HepG2 (cell line): Measurements from ENCODE around the gene STIMATE. TPM values are rescaled to one million over a fixed set of nuclear protein-coding genes. Genes with fewer than 3 reads are reported as not detected.

Experiments used
- ATAC-seq: fragments of 200-7000 bp; cut with Tn5 transposase; 3 replicates; pipeline ENCODE4 v1.9.1; 2020; ENCODE audit warnings: mild to moderate bottlenecking, moderate library complexity
- BruUV-seq: library from RNA; stranded (reverse); fragments of 400-500 nt; replicated peaks from 2 replicates; lab custom pipeline; 2021; lab: Mats Ljungman, UMichigan
- CTCF ChIA-PET: fragments of 300-600 bp; formaldehyde crosslinking; extraction: SDS; loops from one replicate; lab custom pipeline; 2021; ENCODE audit warnings: low total read pairs, inconsistent platforms, low intra/inter-chr PET ratio; lab: Yijun Ruan, JAX
- POLR2A ChIA-PET: fragments of 350-600 bp; sonication (Branson Sonifier 250); formaldehyde crosslinking; loops from one replicate; lab custom pipeline; 2020; ENCODE audit warnings: antibody characterized with exemption, inconsistent platforms; lab: Yijun Ruan, JAX
- DNase-seq: peaks from one replicate; pipeline ENCODE4 v3.0.0-alpha.2; 2015; ENCODE audit warnings: low spot score
- FAIRE-seq: peaks from 3 replicates; lab custom pipeline; 2011; peaks lifted over from hg19 to GRCh38; lab: Jason Lieb, UNC
- H2AFZ ChIP-seq: one replicate; pipeline ENCODE4 v1.6.1; 2011; ENCODE audit warnings: low read length, inconsistent platforms
- H3K27ac ChIP-seq: fragments of 300-600 bp; 3 replicates; pipeline ENCODE4 v1.8.0; 2011; ENCODE audit warnings: mixed run types, mild to moderate bottlenecking, mixed read lengths, low read length, inconsistent platforms; ENCODE audit not compliant: insufficient read depth; ENCODE audit errors: extremely low read length
- H3K27me3 ChIP-seq, 2 experiments: fragments of 200-600 bp in 1 of 2; 2 replicates in 1 of 2; 3 replicates in 1 of 2; pipeline versions ENCODE4 v1.6.0 to v1.8.0; 2011; ENCODE audit warnings: low read length in 2 of 2, mild to moderate bottlenecking in 2 of 2, moderate library complexity in 2 of 2, inconsistent platforms in 1 of 2; ENCODE audit not compliant: insufficient read depth in 2 of 2, control insufficient read depth in 1 of 2
- H3K36me3 ChIP-seq, 2 experiments: fragments of 200-600 bp in 1 of 2; replicated peaks in 1 of 2; 2 replicates in 1 of 2; 3 replicates in 1 of 2; pipeline versions ENCODE4 v1.5.1 to v1.8.0; 2011; ENCODE audit warnings: low read length in 2 of 2, inconsistent platforms in 1 of 2; ENCODE audit not compliant: insufficient read depth in 2 of 2, control insufficient read depth in 1 of 2
- H3K4me1 ChIP-seq: 2 replicates; pipeline ENCODE4 v1.5.1; 2012; ENCODE audit warnings: low read length, inconsistent platforms; ENCODE audit not compliant: insufficient read depth
- H3K4me2 ChIP-seq: 2 replicates; pipeline ENCODE4 v1.6.0; 2011; ENCODE audit warnings: low read depth, low read length, inconsistent platforms
- H3K4me3 ChIP-seq, 3 experiments: fragments of 200-600 bp in 1 of 3; sonication (generic), shearing (Covaris generic) in 1 of 3; replicated peaks in 1 of 3; 2 replicates each; pipeline ENCODE4 v1.5.1; 2011 to 2016; ENCODE audit warnings: low read length in 3 of 3, inconsistent platforms in 2 of 3, low read depth in 2 of 3, mild to moderate bottlenecking in 2 of 3, control low read depth in 1 of 3, mixed read lengths in 1 of 3; ENCODE audit not compliant: insufficient read depth in 1 of 3
- H3K79me2 ChIP-seq: one replicate; pipeline ENCODE4 v1.6.1; 2011; ENCODE audit warnings: low read length, inconsistent platforms; ENCODE audit not compliant: insufficient read depth
- H3K9ac ChIP-seq: 2 replicates; pipeline ENCODE4 v1.6.0; 2011; ENCODE audit warnings: mild to moderate bottlenecking, low read depth, low read length, inconsistent platforms; ENCODE audit not compliant: insufficient read depth
- H3K9me3 ChIP-seq: 2 replicates; pipeline ENCODE4 v1.5.1; 2012; ENCODE audit warnings: mild to moderate bottlenecking, low read length
- H4K20me1 ChIP-seq: 2 replicates; pipeline ENCODE4 v1.6.0; 2011; ENCODE audit warnings: inconsistent platforms, mild to moderate bottlenecking, low read length, moderate library complexity; ENCODE audit not compliant: insufficient read depth
- DRAP1 ChIP-seq: IDR thresholded peaks from 2 replicates; pipeline ENCODE4 v1.6.1; 2016; ENCODE audit warnings: missing genetic modification reagents, missing compliant biosample characterization
- IKZF4 ChIP-seq: sonication (generic); formaldehyde crosslinking; IDR thresholded peaks from 2 replicates; pipeline ENCODE4 v1.5.1; 2020; ENCODE audit warnings: borderline replicate concordance, mild to moderate bottlenecking, low read depth, missing genetic modification reagents; ENCODE audit errors: not compliant biosample characterization
- IKZF5 ChIP-seq: IDR thresholded peaks from 2 replicates; pipeline ENCODE4 v1.6.1; 2018; ENCODE audit warnings: missing genetic modification reagents, mild to moderate bottlenecking, missing compliant biosample characterization
- KDM3A ChIP-seq: IDR thresholded peaks from 2 replicates; pipeline ENCODE4 v1.6.1; 2018; ENCODE audit warnings: low read depth, missing compliant biosample characterization
- MAF1 ChIP-seq: sonication (generic); formaldehyde crosslinking; IDR thresholded peaks from 2 replicates; pipeline ENCODE4 v1.5.0; 2020; ENCODE audit warnings: missing genetic modification reagents, borderline replicate concordance
- MAFG ChIP-seq: sonication (generic); formaldehyde crosslinking; IDR thresholded peaks from 2 replicates; pipeline ENCODE4 v1.5.1; 2020; ENCODE audit warnings: mild to moderate bottlenecking, missing genetic modification reagents
- MAZ ChIP-seq, 2 experiments: sonication (generic) in 1 of 2; formaldehyde crosslinking in 1 of 2; IDR thresholded peaks; 2 replicates each; pipeline versions ENCODE4 v1.5.0 to v1.6.1; 2012 to 2020; ENCODE audit warnings: low read depth in 2 of 2, mild to moderate bottlenecking in 2 of 2, borderline replicate concordance in 1 of 2, improper control_type of control experiment in 1 of 2, low read length in 1 of 2, missing genetic modification reagents in 1 of 2, moderate library complexity in 1 of 2
- MIXL1 ChIP-seq: IDR thresholded peaks from 2 replicates; pipeline ENCODE4 v1.6.1; 2016
- NR0B2 ChIP-seq: sonication (generic); formaldehyde crosslinking; IDR thresholded peaks from 2 replicates; pipeline ENCODE4 v1.4.0; 2020; ENCODE audit warnings: mild to moderate bottlenecking, missing genetic modification reagents
- SNAPC5 ChIP-seq: sonication (generic); formaldehyde crosslinking; IDR thresholded peaks from 2 replicates; pipeline ENCODE4 v1.8.1; 2023; ENCODE audit warnings: mild to moderate bottlenecking, missing genetic modification reagents, borderline replicate concordance
- THAP11 ChIP-seq: IDR thresholded peaks from 2 replicates; pipeline ENCODE4 v1.6.1; 2016; ENCODE audit warnings: missing biosample characterization, missing genetic modification reagents
- THRA ChIP-seq: sonication (generic); formaldehyde crosslinking; IDR thresholded peaks from 2 replicates; pipeline ENCODE4 v1.4.0; 2020; ENCODE audit warnings: missing genetic modification reagents, borderline replicate concordance
- ZKSCAN5 ChIP-seq: sonication (generic); formaldehyde crosslinking; IDR thresholded peaks from 2 replicates; pipeline ENCODE4 v1.5.1; 2020; ENCODE audit warnings: mild to moderate bottlenecking, missing genetic modification reagents
- ZNF260 ChIP-seq: sonication (generic); formaldehyde crosslinking; IDR thresholded peaks from 2 replicates; pipeline ENCODE4 v1.4.0; 2020; ENCODE audit warnings: missing genetic modification reagents, low read depth, mild to moderate bottlenecking, borderline replicate concordance
- ZNF512 ChIP-seq: sonication (generic); formaldehyde crosslinking; IDR thresholded peaks from 2 replicates; pipeline ENCODE4 v1.4.0; 2020; ENCODE audit warnings: mild to moderate bottlenecking, missing genetic modification reagents
- WGBS: methylation state at CpG from one replicate; pipeline ENCODE4 v1.1.6; 2017; ENCODE audit warnings: low lambda C conversion rate; 5-methylcytosine and 5-hydroxymethylcytosine counted together
- in situ Hi-C: cut with HindIII; loops from 2 replicates; pipeline ENCODE4 v1.10.0; 2017; ENCODE audit warnings: low pct_unique_long_range_greater_than_20kb; ENCODE audit not compliant: extremely low pct_ligation_motif_present
- intact Hi-C: fragments of 100-400 bp; cut with micrococcal nuclease; formaldehyde crosslinking; loops from one replicate; pipeline ENCODE4 v1.10.0; 2022; ENCODE audit not compliant: unreplicated experiment
- polyA plus RNA-seq, 8 experiments: library from polyadenylated mRNA; depleted of rRNA in 3 of 8; stranded (reverse) in 7 of 8; unstranded in 1 of 8; fragments of >200 nt; fragmentation: Illumina TruSeq in 4 of 8; extraction: Trizol in 4 of 8; gene quantifications; 2 replicates each; pipeline versions ENCODE4 v1.2.1 to v1.2.3, GENCODE V29; 2011 to 2016; ENCODE audit warnings: low read depth in 4 of 8, missing spikeins in 1 of 8, mixed read lengths in 1 of 8; ENCODE audit not compliant: insufficient read depth in 1 of 8
- total RNA-seq, 5 experiments: library from RNA; depleted of rRNA; stranded (reverse); fragments of >200 nt; fragmentation: Illumina TruSeq; extraction: Trizol; gene quantifications; 2 replicates each; pipeline ENCODE4 v1.2.3, GENCODE V29; 2016; ENCODE audit warnings: low read depth in 1 of 5

The STIMATE gene
- total and polyA plus RNA-seq, 2 of the 13 experiments (the other 11 are each of a cell fraction or from before 2014, with no cell fraction given) = 5.7 to 11.7 TPM

- no peaks in the 10 kb centered on the region for H4K20me1 ChIP-seq
- in situ Hi-C loops (loop anchor here (5.0 to 10.0 kb wide), 2 partner anchors 83 to 226 kb away; no protein-coding TSS in a partner anchor), intact Hi-C loops (loop anchor here (1.0 to 5.0 kb wide), 6 partner anchors 41 to 259 kb away; no protein-coding TSS in a partner anchor)
- peak; percentile 58 for DNase-seq
- ATAC-seq = peak; percentile 94
- POLR2A ChIA-PET = no interaction called here
- H3K4me2 ChIP-seq = no peak overlapping the region
- peak; percentile 97 for FAIRE-seq
- CTCF ChIA-PET = interaction anchor here (1.1 to 2.8 kb wide), 6 partner anchors 24 to 345 kb away, joined by 3 to 33 read pairs (median 9); no protein-coding TSS in a partner anchor
- H3K4me3 ChIP-seq = no peak overlapping the region
- BruUV-seq = no TSS peak
- no peak overlapping the region for H3K9ac ChIP-seq
- no peaks in the 10 kb centered on the region for H3K9me3 ChIP-seq
- H3K79me2 ChIP-seq = no peaks in the 10 kb centered on the region
- H3K27ac ChIP-seq = no peak overlapping the region
- H3K36me3 ChIP-seq = peaks cover 2 to 9% of the 10 kb centered on the region in 2 experiments; a peak in 3 of 5 replicates
- no peaks in the 10 kb centered on the region for H3K4me1 ChIP-seq
- H2AFZ ChIP-seq = no peak overlapping the region
- 63% methylated on average over 3 of the region's 3 CpGs for WGBS
- H3K27me3 ChIP-seq = no peaks in the 10 kb centered on the region
- TF ChIP-seq THRA (peak; percentile 47; the same call in 1 of the 2 replicates), MAF1 (CRISPR knock-in tag) (no peak), MAZ (IDR thresholded peaks at IDR 0.05; ENCODE audit: borderline replicate concordance, low read depth, low read length) (no peak), MAZ (CRISPR knock-in tag; IDR thresholded peaks at IDR 0.05; ENCODE audit: low read depth) (peak; percentile 57; the same call in 1 of the 2 replicates), IKZF4 (no peak), SNAPC5 (CRISPR knock-in tag) (no peak), DRAP1 (CRISPR knock-in tag) (no peak), MIXL1 (CRISPR knock-in tag) (peak; percentile 66; the same call in 1 of the 2 replicates), THAP11 (peak; percentile 49; the same call in 1 of the 2 replicates), NR0B2 (no peak), ZNF260 (CRISPR knock-in tag) (no peak), ZKSCAN5 (CRISPR knock-in tag) (no peak), MAFG (CRISPR knock-in tag) (no peak), IKZF5 (0 out of 2 replicates have a peak, but pooled peaks have one; percentile 26), KDM3A (CRISPR knock-in tag) (0 out of 2 replicates have a peak, but pooled peaks have one; percentile 57), ZNF512 (no peak)
Observed at GRCh38 chr3:52851348-52851747, 46.0 kb downstream of the STIMATE start.
